ENCODE measurements around the gene DRGX.

Gene DRGX

GRCh38 chr10:49403363-49403762 is 7.5 kb upstream of the DRGX start:
- H3K23ac ChIP-seq (ENCODE audit: low read length in 2 of 2), result no peak overlapping the region
- H3K27ac ChIP-seq (ENCODE audit: low read length, poor library complexity, severe bottlenecking), result no peak overlapping the region
- H2BK15ac ChIP-seq (ENCODE audit: low read depth, poor library complexity, severe bottlenecking), result no peak overlapping the region
- H2AFZ ChIP-seq (ENCODE audit: low read depth, low read length), result no peak overlapping the region
- H2AK5ac ChIP-seq (ENCODE audit: low read length, severe bottlenecking), result no peak overlapping the region
- H3K36me3 ChIP-seq (ENCODE audit: control insufficient read depth in 1 of 2, insufficient read depth in 2 of 2, low read depth in 1 of 2, low read length in 2 of 2), result no peaks in the 10 kb centered on the region
- no peak overlapping the region for H3K4me2 ChIP-seq (ENCODE audit: low read length, poor library complexity, severe bottlenecking)
- WGBS, result 50% methylated on average over 3 of the region's 3 CpGs
- no peaks in the 10 kb centered on the region for H3K79me1 ChIP-seq (replicated peaks; ENCODE audit: low read length, poor library complexity, severe bottlenecking)
- DNase-seq, result no peak
- H3K14ac ChIP-seq (ENCODE audit: low read length in 2 of 2), result no peak overlapping the region
- H3K27me3 ChIP-seq (ENCODE audit: control insufficient read depth in 1 of 2, insufficient read depth in 1 of 2, low read length in 2 of 2), result peaks cover 58 to 95% of the 10 kb centered on the region in 2 experiments
- H2BK5ac ChIP-seq (ENCODE audit: low read depth, low read length, poor library complexity, severe bottlenecking), result no peak overlapping the region
- no peak overlapping the region for H3K9ac ChIP-seq (ENCODE audit: low read length)
- H4K91ac ChIP-seq (ENCODE audit: low read length), result no peak overlapping the region
- no peak overlapping the region for H4K8ac ChIP-seq (ENCODE audit: low read length)
- no peak overlapping the region for H2BK12ac ChIP-seq (ENCODE audit: low read length in 2 of 2)
- H2BK120ac ChIP-seq (ENCODE audit: low read depth, low read length), result no peak overlapping the region
- H3K4ac ChIP-seq (ENCODE audit: low read depth in 1 of 2, low read length in 2 of 2), result no peak overlapping the region
- no peak overlapping the region for H3K18ac ChIP-seq (ENCODE audit: low read depth in 1 of 2, low read length in 2 of 2)
- peaks cover 3% of the 10 kb centered on the region for H3K4me1 ChIP-seq (ENCODE audit: control insufficient read depth, insufficient read depth, low read depth, low read length)
- H3K9me3 ChIP-seq (ENCODE audit: control insufficient read depth, low read length), result no peaks in the 10 kb centered on the region
- H3K4me3 ChIP-seq (ENCODE audit: insufficient read depth in 1 of 2, low read depth in 1 of 2, low read length in 2 of 2), result no peak overlapping the region

- Histone ChIP-seq H2BK5ac (ENCODE audit: low read depth, low read length, poor library complexity, severe bottlenecking) (no peak overlapping the region), H3K27me3 (ENCODE audit: control insufficient read depth in 1 of 2, insufficient read depth in 1 of 2, low read length in 2 of 2) (peaks cover 70 to 98% of the 10 kb centered on the region in 2 experiments), H2AK5ac (ENCODE audit: low read length, severe bottlenecking) (no peak overlapping the region), H3K9ac (ENCODE audit: low read length) (no peak overlapping the region), H4K8ac (ENCODE audit: low read length) (no peak overlapping the region), H2BK120ac (ENCODE audit: low read depth, low read length) (no peak overlapping the region), H2BK15ac (ENCODE audit: low read depth, poor library complexity, severe bottlenecking) (no peak overlapping the region), H2AFZ (ENCODE audit: low read depth, low read length) (no peak overlapping the region), H2BK12ac (ENCODE audit: low read length in 2 of 2) (no peak overlapping the region), H3K4ac (ENCODE audit: low read depth in 1 of 2, low read length in 2 of 2) (no peak overlapping the region), H3K36me3 (ENCODE audit: control insufficient read depth in 1 of 2, insufficient read depth in 2 of 2, low read depth in 1 of 2, low read length in 2 of 2) (no peaks in the 10 kb centered on the region), H3K27ac (ENCODE audit: low read length, poor library complexity, severe bottlenecking) (no peak overlapping the region), H3K4me1 (ENCODE audit: control insufficient read depth, insufficient read depth, low read depth, low read length) (peaks cover 20% of the 10 kb centered on the region), H4K91ac (ENCODE audit: low read length) (no peak overlapping the region), H3K23ac (ENCODE audit: low read length in 2 of 2) (no peak overlapping the region), H3K18ac (ENCODE audit: low read depth in 1 of 2, low read length in 2 of 2) (no peak overlapping the region), H3K4me2 (ENCODE audit: low read length, poor library complexity, severe bottlenecking) (no peak overlapping the region), H3K79me1 (replicated peaks; ENCODE audit: low read length, poor library complexity, severe bottlenecking) (no peaks in the 10 kb centered on the region), H3K14ac (ENCODE audit: low read length in 2 of 2) (no peak overlapping the region), H3K4me3 (ENCODE audit: insufficient read depth in 1 of 2, low read depth in 1 of 2, low read length in 2 of 2) (no peak overlapping the region), H3K9me3 (ENCODE audit: control insufficient read depth, low read length) (no peaks in the 10 kb centered on the region)
- WGBS, result 41% methylated on average over 1 of the region's 2 CpGs
- no peak for DNase-seq
Measured at GRCh38 chr10:49400365-49400764, 4.5 kb upstream of the DRGX start.

GRCh38 chr10:49398986-49399385 is 3.1 kb upstream of the DRGX start:
- H3K9me3 ChIP-seq (ENCODE audit: control insufficient read depth, low read length), result no peaks in the 10 kb centered on the region
- no peak overlapping the region for H2BK12ac ChIP-seq (ENCODE audit: low read length in 2 of 2)
- peaks cover 20% of the 10 kb centered on the region for H3K4me1 ChIP-seq (ENCODE audit: control insufficient read depth, insufficient read depth, low read depth, low read length)
- no peak overlapping the region for H4K91ac ChIP-seq (ENCODE audit: low read length)
- no peaks in the 10 kb centered on the region for H3K79me1 ChIP-seq (replicated peaks; ENCODE audit: low read length, poor library complexity, severe bottlenecking)
- WGBS, result 13% methylated on average over 7 of the region's 9 CpGs
- H3K4me3 ChIP-seq (ENCODE audit: insufficient read depth in 1 of 2, low read depth in 1 of 2, low read length in 2 of 2), result no peak overlapping the region
- no peak overlapping the region for H3K4me2 ChIP-seq (ENCODE audit: low read length, poor library complexity, severe bottlenecking)
- H2BK120ac ChIP-seq (ENCODE audit: low read depth, low read length), result no peak overlapping the region
- no peak overlapping the region for H3K27ac ChIP-seq (ENCODE audit: low read length, poor library complexity, severe bottlenecking)
- H4K8ac ChIP-seq (ENCODE audit: low read length), result no peak overlapping the region
- peaks cover 73 to 98% of the 10 kb centered on the region in 2 experiments for H3K27me3 ChIP-seq (ENCODE audit: control insufficient read depth in 1 of 2, insufficient read depth in 1 of 2, low read length in 2 of 2)
- H2BK5ac ChIP-seq (ENCODE audit: low read depth, low read length, poor library complexity, severe bottlenecking), result no peak overlapping the region
- no peak overlapping the region for H3K9ac ChIP-seq (ENCODE audit: low read length)
- no peak overlapping the region for H2AFZ ChIP-seq (ENCODE audit: low read depth, low read length)
- H2BK15ac ChIP-seq (ENCODE audit: low read depth, poor library complexity, severe bottlenecking), result no peak overlapping the region
- no peak overlapping the region for H3K18ac ChIP-seq (ENCODE audit: low read depth in 1 of 2, low read length in 2 of 2)
- no peak overlapping the region for H3K23ac ChIP-seq (ENCODE audit: low read length in 2 of 2)
- no peak overlapping the region for H3K4ac ChIP-seq (ENCODE audit: low read depth in 1 of 2, low read length in 2 of 2)
- no peak overlapping the region for H3K14ac ChIP-seq (ENCODE audit: low read length in 2 of 2)
- no peak overlapping the region for H2AK5ac ChIP-seq (ENCODE audit: low read length, severe bottlenecking)
- no peaks in the 10 kb centered on the region for H3K36me3 ChIP-seq (ENCODE audit: control insufficient read depth in 1 of 2, insufficient read depth in 2 of 2, low read depth in 1 of 2, low read length in 2 of 2)
- DNase-seq, result no peak

- no peak overlapping the region for H2BK12ac ChIP-seq (ENCODE audit: low read length in 2 of 2)
- no peak overlapping the region for H3K4ac ChIP-seq (ENCODE audit: low read depth in 1 of 2, low read length in 2 of 2)
- peak overlapping the region; percentile 33 to 63 for H3K4me3 ChIP-seq (ENCODE audit: insufficient read depth in 1 of 2, low read depth in 1 of 2, low read length in 2 of 2)
- no peak overlapping the region for H4K91ac ChIP-seq (ENCODE audit: low read length)
- no peak overlapping the region for H2BK120ac ChIP-seq (ENCODE audit: low read depth, low read length)
- H3K4me1 ChIP-seq (ENCODE audit: control insufficient read depth, insufficient read depth, low read depth, low read length), result peaks cover 20% of the 10 kb centered on the region
- H2BK5ac ChIP-seq (ENCODE audit: low read depth, low read length, poor library complexity, severe bottlenecking), result no peak overlapping the region
- no peaks in the 10 kb centered on the region for H3K36me3 ChIP-seq (ENCODE audit: control insufficient read depth in 1 of 2, insufficient read depth in 2 of 2, low read depth in 1 of 2, low read length in 2 of 2)
- H3K9me3 ChIP-seq (ENCODE audit: control insufficient read depth, low read length), result no peaks in the 10 kb centered on the region
- no peaks in the 10 kb centered on the region for H3K79me1 ChIP-seq (replicated peaks; ENCODE audit: low read length, poor library complexity, severe bottlenecking)
- no peak overlapping the region for H2BK15ac ChIP-seq (ENCODE audit: low read depth, poor library complexity, severe bottlenecking)
- no peak overlapping the region for H3K18ac ChIP-seq (ENCODE audit: low read depth in 1 of 2, low read length in 2 of 2)
- no peak overlapping the region for H2AFZ ChIP-seq (ENCODE audit: low read depth, low read length)
- H3K27me3 ChIP-seq (ENCODE audit: control insufficient read depth in 1 of 2, insufficient read depth in 1 of 2, low read length in 2 of 2), result peaks cover 78 to 99% of the 10 kb centered on the region in 2 experiments
- no peak overlapping the region for H2AK5ac ChIP-seq (ENCODE audit: low read length, severe bottlenecking)
- no peak overlapping the region for H3K14ac ChIP-seq (ENCODE audit: low read length in 2 of 2)
- peak overlapping the region; percentile 85 for H3K4me2 ChIP-seq (ENCODE audit: low read length, poor library complexity, severe bottlenecking)
- no peak overlapping the region for H3K27ac ChIP-seq (ENCODE audit: low read length, poor library complexity, severe bottlenecking)
- no peak overlapping the region for H4K8ac ChIP-seq (ENCODE audit: low read length)
- DNase-seq, result peak; percentile 35
- 2% methylated on average over 67 of the region's 72 CpGs for WGBS
- H3K9ac ChIP-seq (ENCODE audit: low read length), result no peak overlapping the region
- no peak overlapping the region for H3K23ac ChIP-seq (ENCODE audit: low read length in 2 of 2)
Measured at GRCh38 chr10:49398000-49398861, 2.3 kb upstream of the DRGX start.
